Measurements from ENCODE around the gene ZNF778.

GRCh38 chr16:89172171-89172527 is 45.4 kb upstream of the ZNF778 start:
- TF ChIP-seq EZH2 (IDR thresholded peaks at IDR 0.05): no peak
- TF ChIP-seq POLR2AphosphoS5 (IDR thresholded peaks at IDR 0.05; ENCODE audit: borderline replicate concordance, low read depth, low read length): no peak
- no peak for TF ChIP-seq FOXP2 (optimal IDR thresholded peaks at IDR 0.05; ENCODE audit: control extremely low read depth, extremely low read length, insufficient read depth)
